Upper lobe of left lung (tissue), 4 donors: ENCODE data around the gene DDHD1.

Source experiments
- EP300 ChIP-seq, 4 donors: sonication (generic); formaldehyde crosslinking; IDR thresholded peaks; one replicate each; pipeline ENCODE4 v1.5.1; 2017; ENCODE audit warnings: antibody characterized with exemption in 4 of 4, control low read depth in 2 of 4
- POLR2A ChIP-seq, 4 donors: fragments of 450-650 bp; IDR thresholded peaks; one replicate each; pipeline ENCODE4 v1.5.1; 2016 to 2017; ENCODE audit warnings: antibody characterized with exemption in 4 of 4, mild to moderate bottlenecking in 2 of 4
- POLR2AphosphoS5 ChIP-seq, 2 donors: sonication (generic); formaldehyde crosslinking; IDR thresholded peaks; one replicate each; pipeline ENCODE4 v1.5.1; 2017; ENCODE audit warnings: antibody characterized with exemption in 2 of 2
- TF ChIP-seq, protein P1 (sequence below), 6 experiments: fragments of 450-650 bp in 4 of 6; fragments of 200-600 bp in 2 of 6; sonication (generic) in 2 of 6; IDR thresholded peaks; one replicate each; pipeline ENCODE4 v1.5.1; 2016 to 2019; ENCODE audit warnings: antibody characterized with exemption in 6 of 6

DNA sequence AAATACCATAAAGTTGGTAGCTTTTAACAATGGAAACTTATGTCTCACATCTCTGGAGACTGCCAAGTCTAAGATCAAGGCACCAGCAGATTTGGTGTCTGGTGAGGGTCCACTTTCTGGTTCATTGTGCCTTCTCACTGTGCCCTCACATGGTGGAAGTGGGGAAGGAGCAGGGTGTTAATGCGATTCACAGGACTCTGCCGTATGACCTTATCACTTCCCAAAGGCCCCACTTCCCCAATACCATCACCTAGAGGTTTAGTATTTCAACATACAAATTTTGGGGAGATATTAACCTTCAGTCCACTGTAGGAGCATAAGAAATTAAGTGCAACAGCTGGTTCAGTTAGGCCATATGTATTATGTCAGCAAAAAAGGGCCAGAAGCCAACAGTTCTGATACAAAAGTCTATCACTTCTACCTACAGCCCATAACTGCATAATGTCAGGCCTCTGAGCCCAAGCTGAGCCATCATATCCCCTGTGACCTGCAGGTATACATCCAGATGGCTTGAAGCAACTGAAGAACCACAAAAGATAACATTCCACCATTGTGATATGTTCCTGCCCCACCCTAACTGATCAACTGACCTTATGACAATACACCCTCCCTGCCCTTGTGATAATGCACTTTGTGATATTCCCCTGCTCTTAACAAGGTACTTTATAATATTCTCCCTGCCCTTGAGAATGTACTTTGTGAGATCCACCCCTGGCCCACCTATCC lies 24.7 kb downstream of the DDHD1 start:
- TF ChIP-seq, protein P1, sequence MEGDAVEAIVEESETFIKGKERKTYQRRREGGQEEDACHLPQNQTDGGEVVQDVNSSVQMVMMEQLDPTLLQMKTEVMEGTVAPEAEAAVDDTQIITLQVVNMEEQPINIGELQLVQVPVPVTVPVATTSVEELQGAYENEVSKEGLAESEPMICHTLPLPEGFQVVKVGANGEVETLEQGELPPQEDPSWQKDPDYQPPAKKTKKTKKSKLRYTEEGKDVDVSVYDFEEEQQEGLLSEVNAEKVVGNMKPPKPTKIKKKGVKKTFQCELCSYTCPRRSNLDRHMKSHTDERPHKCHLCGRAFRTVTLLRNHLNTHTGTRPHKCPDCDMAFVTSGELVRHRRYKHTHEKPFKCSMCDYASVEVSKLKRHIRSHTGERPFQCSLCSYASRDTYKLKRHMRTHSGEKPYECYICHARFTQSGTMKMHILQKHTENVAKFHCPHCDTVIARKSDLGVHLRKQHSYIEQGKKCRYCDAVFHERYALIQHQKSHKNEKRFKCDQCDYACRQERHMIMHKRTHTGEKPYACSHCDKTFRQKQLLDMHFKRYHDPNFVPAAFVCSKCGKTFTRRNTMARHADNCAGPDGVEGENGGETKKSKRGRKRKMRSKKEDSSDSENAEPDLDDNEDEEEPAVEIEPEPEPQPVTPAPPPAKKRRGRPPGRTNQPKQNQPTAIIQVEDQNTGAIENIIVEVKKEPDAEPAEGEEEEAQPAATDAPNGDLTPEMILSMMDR (IDR thresholded peaks at IDR 0.05), result no peak
- no peak for TF ChIP-seq POLR2A (IDR thresholded peaks at IDR 0.05)
- TF ChIP-seq EP300 (IDR thresholded peaks at IDR 0.05), result no peak
- no peak for TF ChIP-seq POLR2AphosphoS5 (IDR thresholded peaks at IDR 0.05)
